ENCODE data around the gene NEURL4. TPM values are rescaled to one million over a fixed set of nuclear protein-coding genes. Genes with fewer than 3 reads are reported as not detected.

Gene NEURL4
- total RNA-seq, 1 donor from 2014 or later: 45.1 TPM

DNA sequence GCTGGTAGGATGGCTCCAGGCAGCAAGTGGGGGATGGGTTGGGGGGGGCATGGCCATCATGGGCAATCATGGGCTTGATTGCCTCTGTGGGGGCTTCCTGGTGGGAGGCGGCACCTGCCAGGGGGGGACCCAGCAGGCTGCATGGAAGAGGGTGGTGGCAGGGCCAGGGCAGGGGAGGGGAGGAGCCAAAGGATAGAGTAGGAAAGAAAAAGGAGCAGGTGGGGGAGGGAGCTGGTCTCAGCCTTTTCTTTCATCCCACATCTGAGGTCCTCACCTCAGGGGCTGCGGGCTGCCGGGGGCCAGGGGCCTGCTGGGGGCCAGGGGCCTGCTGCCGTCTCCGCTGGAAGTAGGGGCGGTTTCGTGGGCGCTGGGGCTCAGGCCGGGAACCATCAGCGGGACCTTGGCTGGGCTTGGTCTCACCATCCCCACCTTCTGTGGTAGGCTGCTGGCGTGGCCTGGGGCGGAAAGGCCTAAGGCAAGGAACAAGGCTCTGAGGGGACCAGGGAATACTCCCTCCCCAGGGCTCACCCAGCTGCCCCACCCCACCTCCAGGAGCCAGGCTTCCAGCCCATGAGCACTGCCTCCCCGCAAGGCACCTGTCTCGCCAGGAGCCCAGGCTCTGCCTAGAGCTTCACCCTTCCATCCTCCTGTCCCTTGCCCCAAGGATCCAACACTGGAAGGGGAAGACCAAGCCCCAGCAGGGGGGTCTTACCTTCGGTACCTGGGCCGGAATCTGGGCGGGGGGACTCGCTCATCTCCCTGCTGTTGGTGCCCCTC, 39.7 kb downstream of the NEURL4 start:
- no peaks in the 10 kb centered on the region for H3K9me3 Mint-ChIP-seq (ENCODE audit: unreplicated experiment)
- H3K4me3 Mint-ChIP-seq (ENCODE audit: unreplicated experiment): no peak overlapping the region
- no peak for DNase-seq (ENCODE audit: extremely low spot score, unreplicated experiment)
- H3K4me1 Mint-ChIP-seq (ENCODE audit: unreplicated experiment): peaks cover 8% of the 10 kb centered on the region
- no peaks in the 10 kb centered on the region for H3K36me3 Mint-ChIP-seq (ENCODE audit: unreplicated experiment)
- H3K27me3 Mint-ChIP-seq (ENCODE audit: unreplicated experiment): peaks cover 60% of the 10 kb centered on the region
- TF ChIP-seq, protein P1, sequence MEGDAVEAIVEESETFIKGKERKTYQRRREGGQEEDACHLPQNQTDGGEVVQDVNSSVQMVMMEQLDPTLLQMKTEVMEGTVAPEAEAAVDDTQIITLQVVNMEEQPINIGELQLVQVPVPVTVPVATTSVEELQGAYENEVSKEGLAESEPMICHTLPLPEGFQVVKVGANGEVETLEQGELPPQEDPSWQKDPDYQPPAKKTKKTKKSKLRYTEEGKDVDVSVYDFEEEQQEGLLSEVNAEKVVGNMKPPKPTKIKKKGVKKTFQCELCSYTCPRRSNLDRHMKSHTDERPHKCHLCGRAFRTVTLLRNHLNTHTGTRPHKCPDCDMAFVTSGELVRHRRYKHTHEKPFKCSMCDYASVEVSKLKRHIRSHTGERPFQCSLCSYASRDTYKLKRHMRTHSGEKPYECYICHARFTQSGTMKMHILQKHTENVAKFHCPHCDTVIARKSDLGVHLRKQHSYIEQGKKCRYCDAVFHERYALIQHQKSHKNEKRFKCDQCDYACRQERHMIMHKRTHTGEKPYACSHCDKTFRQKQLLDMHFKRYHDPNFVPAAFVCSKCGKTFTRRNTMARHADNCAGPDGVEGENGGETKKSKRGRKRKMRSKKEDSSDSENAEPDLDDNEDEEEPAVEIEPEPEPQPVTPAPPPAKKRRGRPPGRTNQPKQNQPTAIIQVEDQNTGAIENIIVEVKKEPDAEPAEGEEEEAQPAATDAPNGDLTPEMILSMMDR (IDR thresholded peaks at IDR 0.05): no peak
- no peak overlapping the region for H3K27ac Mint-ChIP-seq (ENCODE audit: unreplicated experiment)

DNA sequence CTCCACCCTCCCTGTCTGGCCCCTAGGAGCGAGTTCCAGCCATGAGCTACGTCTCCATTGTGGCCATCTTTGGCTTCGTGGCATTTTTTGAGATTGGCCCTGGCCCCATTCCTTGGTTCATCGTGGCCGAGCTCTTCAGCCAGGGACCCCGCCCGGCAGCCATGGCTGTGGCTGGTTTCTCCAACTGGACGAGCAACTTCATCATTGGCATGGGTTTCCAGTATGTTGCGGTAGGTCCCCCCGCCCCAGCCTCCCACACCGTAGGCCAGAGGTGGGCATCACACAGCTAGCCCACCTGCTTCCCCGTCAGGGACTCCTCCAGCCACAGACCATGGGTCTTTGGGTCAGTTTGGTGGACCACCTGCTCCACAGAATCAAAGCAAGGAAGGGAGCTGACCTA, 43.5 kb downstream of the NEURL4 start:
- no peak overlapping the region for H3K4me3 Mint-ChIP-seq (ENCODE audit: unreplicated experiment)
- no peaks in the 10 kb centered on the region for H3K9me3 Mint-ChIP-seq (ENCODE audit: unreplicated experiment)
- DNase-seq (ENCODE audit: extremely low spot score, unreplicated experiment): no peak
- peaks cover 44% of the 10 kb centered on the region for H3K27me3 Mint-ChIP-seq (ENCODE audit: unreplicated experiment)
- TF ChIP-seq, protein P1 (IDR thresholded peaks at IDR 0.05): no peak
- peaks cover 19% of the 10 kb centered on the region for H3K4me1 Mint-ChIP-seq (ENCODE audit: unreplicated experiment)
- no peaks in the 10 kb centered on the region for H3K36me3 Mint-ChIP-seq (ENCODE audit: unreplicated experiment)
- H3K27ac Mint-ChIP-seq (ENCODE audit: unreplicated experiment): no peak overlapping the region

DNA sequence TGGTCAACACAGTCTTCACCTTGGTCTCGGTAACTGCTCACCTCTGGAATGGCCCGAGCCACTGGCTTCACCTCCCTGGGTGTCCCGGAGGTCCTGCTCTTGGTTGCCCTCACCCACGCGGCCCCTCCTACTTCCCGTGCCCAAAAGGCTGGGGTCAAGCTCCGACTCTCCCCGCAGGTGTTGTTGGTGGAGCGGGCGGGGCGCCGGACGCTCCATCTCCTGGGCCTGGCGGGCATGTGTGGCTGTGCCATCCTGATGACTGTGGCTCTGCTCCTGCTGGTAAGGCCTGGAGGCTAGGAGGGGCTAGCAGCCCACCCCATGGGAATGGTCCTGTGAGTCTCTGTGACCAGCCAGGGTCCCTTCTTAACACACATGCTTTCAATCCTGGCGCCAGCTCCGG, 44.2 kb downstream of the NEURL4 start:
- peaks cover 21% of the 10 kb centered on the region for H3K4me1 Mint-ChIP-seq (ENCODE audit: unreplicated experiment)
- H3K36me3 Mint-ChIP-seq (ENCODE audit: unreplicated experiment): no peaks in the 10 kb centered on the region
- no peak overlapping the region for H3K27ac Mint-ChIP-seq (ENCODE audit: unreplicated experiment)
- peaks cover 38% of the 10 kb centered on the region for H3K27me3 Mint-ChIP-seq (ENCODE audit: unreplicated experiment)
- no peak for DNase-seq (ENCODE audit: extremely low spot score, unreplicated experiment)
- H3K9me3 Mint-ChIP-seq (ENCODE audit: unreplicated experiment): no peaks in the 10 kb centered on the region
- H3K4me3 Mint-ChIP-seq (ENCODE audit: unreplicated experiment): no peak overlapping the region
- TF ChIP-seq, protein P1 (IDR thresholded peaks at IDR 0.05): no peak

DNA sequence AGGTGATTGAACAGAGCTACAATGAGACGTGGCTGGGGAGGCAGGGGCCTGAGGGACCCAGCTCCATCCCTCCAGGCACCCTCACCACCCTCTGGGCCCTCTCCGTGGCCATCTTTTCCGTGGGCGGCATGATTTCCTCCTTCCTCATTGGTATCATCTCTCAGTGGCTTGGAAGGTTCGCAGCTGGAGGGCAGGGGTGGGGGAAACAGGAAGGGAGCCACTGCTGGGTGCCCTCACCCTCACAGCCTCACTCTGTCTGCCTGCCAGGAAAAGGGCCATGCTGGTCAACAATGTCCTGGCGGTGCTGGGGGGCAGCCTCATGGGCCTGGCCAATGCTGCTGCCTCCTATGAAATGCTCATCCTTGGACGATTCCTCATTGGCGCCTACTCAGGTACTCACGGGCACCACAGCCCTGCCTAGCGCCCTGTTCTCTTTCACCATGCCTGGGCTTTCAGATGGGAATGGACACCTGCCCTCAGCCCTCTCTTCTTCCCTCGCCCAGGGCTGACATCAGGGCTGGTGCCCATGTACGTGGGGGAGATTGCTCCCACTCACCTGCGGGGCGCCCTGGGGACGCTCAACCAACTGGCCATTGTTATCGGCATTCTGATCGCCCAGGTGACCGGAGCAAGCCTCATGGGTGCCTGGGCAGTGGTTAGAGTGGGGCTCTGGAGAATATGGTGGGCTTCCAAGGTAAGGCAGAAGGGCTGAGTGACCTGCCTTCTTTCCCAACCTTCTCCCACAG, 45.5 kb downstream of the NEURL4 start:
- DNase-seq (ENCODE audit: extremely low spot score, unreplicated experiment): no peak
- TF ChIP-seq, protein P1 (IDR thresholded peaks at IDR 0.05): no peak
- peaks cover 37% of the 10 kb centered on the region for H3K27me3 Mint-ChIP-seq (ENCODE audit: unreplicated experiment)
- no peak overlapping the region for H3K4me3 Mint-ChIP-seq (ENCODE audit: unreplicated experiment)
- no peaks in the 10 kb centered on the region for H3K36me3 Mint-ChIP-seq (ENCODE audit: unreplicated experiment)
- peaks cover 21% of the 10 kb centered on the region for H3K4me1 Mint-ChIP-seq (ENCODE audit: unreplicated experiment)
- H3K27ac Mint-ChIP-seq (ENCODE audit: unreplicated experiment): no peak overlapping the region
- no peaks in the 10 kb centered on the region for H3K9me3 Mint-ChIP-seq (ENCODE audit: unreplicated experiment)

DNA sequence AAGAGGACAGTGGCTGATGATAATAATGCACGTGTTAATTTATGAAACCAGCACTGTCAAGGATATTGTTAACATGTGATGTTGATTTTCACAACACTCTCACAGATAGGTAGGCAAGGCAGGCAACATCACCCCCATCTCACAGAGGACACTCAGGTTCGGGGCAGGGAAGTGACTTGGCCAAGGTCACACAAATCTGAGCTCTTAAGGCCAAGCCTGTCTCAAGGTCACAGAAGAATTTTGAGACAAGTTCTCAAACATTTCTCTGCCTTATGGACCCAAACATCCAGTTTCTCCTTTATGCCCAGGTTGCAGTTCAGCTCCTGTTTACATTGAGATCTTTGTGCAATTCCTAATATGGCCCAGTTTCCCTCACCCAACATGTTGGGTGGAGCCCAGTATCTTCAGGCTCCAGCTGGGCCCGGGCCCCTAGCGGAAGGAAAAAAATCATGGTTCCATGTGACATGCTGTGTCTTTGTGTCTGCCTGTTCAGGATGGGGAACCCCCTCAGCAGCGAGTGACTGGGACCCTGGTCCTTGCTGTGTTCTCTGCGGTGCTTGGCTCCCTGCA, 46.3 kb downstream of the NEURL4 start:
- Mint-ChIP-seq H3K4me1 (ENCODE audit: unreplicated experiment) (peaks cover 21% of the 10 kb centered on the region), H3K27ac (ENCODE audit: unreplicated experiment) (no peak overlapping the region)

More for the DNA sequence above, 46.3 kb downstream of the NEURL4 start:
- peak overlapping the region; percentile 26 for H3K4me3 Mint-ChIP-seq (ENCODE audit: unreplicated experiment)
- TF ChIP-seq, protein P1 (IDR thresholded peaks at IDR 0.05): no peak
- H3K9me3 Mint-ChIP-seq (ENCODE audit: unreplicated experiment): no peaks in the 10 kb centered on the region
- no peak for DNase-seq (ENCODE audit: extremely low spot score, unreplicated experiment)
- H3K36me3 Mint-ChIP-seq (ENCODE audit: unreplicated experiment): no peaks in the 10 kb centered on the region
- peaks cover 29% of the 10 kb centered on the region for H3K27me3 Mint-ChIP-seq (ENCODE audit: unreplicated experiment)

Data from osteocyte (in vitro differentiated cells).